PFSK-1 (cell line): ENCODE results near the gene TLNRD1.

Experiments
- FOXP2 ChIP-seq: optimal IDR thresholded peaks from 2 replicates; pipeline ENCODE3; 2011; ENCODE audit warnings: borderline replicate concordance, control low read depth, inconsistent platforms; ENCODE audit not compliant: insufficient read depth; ENCODE audit errors: extremely low read length, extremely low read depth
- POLR2AphosphoS5 ChIP-seq: IDR thresholded peaks from 2 replicates; pipeline ENCODE4 v1.6.1; 2012; ENCODE audit warnings: low read depth, mild to moderate bottlenecking, control low read depth, low read length, moderate library complexity
- SIN3A ChIP-seq: IDR thresholded peaks from 2 replicates; pipeline ENCODE4 v1.6.1; 2012; ENCODE audit warnings: mild to moderate bottlenecking, low read length, moderate library complexity, borderline replicate concordance; ENCODE audit not compliant: insufficient read depth
- TAF1 ChIP-seq: IDR thresholded peaks from 2 replicates; pipeline ENCODE4 v1.6.1; 2012; ENCODE audit warnings: low read length, control low read depth, borderline replicate concordance; ENCODE audit not compliant: insufficient read depth
- TF ChIP-seq, protein P1 (sequence below), 2 experiments: IDR thresholded peaks; 2 replicates each; pipeline versions ENCODE4 v1.6.1 to v1.8.0; 2011 to 2012; ENCODE audit warnings: low read depth in 2 of 2, low read length in 2 of 2, control low read depth in 1 of 2, inconsistent platforms in 1 of 2, mild to moderate bottlenecking in 1 of 2, moderate library complexity in 1 of 2; ENCODE audit not compliant: insufficient read depth in 1 of 2

The TLNRD1 gene

DNA sequence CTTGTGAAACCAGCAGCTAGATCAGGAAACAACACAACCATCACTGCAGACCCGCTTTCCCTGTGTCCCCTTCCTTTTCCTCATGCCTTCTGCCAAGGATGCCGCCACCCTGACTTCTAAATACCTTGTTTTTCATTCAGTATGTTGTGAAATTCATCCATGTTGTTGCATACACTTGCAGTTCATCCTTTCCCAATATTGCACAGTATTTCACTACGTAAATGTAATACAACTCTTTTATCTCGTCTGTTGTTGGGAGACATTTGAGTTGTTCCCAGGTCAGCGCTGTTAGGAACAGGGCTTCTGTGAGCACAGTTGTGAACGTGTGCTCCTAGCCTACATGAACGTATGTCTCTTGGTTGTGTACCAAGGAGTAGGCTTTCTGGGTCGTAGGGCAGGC is 24.2 kb downstream of the TLNRD1 start:
- no peak for TF ChIP-seq SIN3A
- TF ChIP-seq POLR2AphosphoS5: no peak
- TF ChIP-seq TAF1: no peak
- TF ChIP-seq FOXP2: no peak

DNA sequence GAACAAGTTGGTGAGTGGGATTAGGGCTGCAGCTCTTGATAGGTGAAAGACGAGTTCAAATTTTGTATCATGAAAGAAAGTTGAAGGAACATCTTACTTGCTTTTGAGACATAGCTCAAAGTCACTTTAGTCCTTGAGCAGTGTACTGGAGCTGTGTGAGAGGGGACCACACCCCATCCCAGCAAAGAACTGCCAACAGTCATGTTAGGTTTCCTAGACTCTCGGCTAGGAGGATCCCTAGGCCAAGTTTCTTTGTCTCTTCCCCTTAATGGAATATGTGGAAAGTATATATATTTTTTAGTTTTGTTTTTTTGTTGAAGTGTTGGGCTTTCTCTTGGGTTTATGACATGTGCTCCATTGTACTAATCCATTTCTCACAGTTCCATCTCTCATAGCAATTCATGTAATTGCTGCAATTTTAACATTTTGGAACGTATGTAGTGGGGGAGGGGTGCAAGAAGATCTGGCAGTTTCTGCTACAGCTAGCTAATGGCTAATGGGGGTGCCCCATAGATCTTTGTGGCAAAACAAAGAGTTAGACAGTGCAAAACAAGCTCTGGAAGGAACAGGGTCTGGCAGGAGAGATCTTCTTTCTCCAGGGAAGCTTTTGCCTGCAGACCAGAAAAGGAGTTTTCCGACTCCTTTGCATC is 25.1 kb downstream of the TLNRD1 start:
- TF ChIP-seq, protein P1, sequence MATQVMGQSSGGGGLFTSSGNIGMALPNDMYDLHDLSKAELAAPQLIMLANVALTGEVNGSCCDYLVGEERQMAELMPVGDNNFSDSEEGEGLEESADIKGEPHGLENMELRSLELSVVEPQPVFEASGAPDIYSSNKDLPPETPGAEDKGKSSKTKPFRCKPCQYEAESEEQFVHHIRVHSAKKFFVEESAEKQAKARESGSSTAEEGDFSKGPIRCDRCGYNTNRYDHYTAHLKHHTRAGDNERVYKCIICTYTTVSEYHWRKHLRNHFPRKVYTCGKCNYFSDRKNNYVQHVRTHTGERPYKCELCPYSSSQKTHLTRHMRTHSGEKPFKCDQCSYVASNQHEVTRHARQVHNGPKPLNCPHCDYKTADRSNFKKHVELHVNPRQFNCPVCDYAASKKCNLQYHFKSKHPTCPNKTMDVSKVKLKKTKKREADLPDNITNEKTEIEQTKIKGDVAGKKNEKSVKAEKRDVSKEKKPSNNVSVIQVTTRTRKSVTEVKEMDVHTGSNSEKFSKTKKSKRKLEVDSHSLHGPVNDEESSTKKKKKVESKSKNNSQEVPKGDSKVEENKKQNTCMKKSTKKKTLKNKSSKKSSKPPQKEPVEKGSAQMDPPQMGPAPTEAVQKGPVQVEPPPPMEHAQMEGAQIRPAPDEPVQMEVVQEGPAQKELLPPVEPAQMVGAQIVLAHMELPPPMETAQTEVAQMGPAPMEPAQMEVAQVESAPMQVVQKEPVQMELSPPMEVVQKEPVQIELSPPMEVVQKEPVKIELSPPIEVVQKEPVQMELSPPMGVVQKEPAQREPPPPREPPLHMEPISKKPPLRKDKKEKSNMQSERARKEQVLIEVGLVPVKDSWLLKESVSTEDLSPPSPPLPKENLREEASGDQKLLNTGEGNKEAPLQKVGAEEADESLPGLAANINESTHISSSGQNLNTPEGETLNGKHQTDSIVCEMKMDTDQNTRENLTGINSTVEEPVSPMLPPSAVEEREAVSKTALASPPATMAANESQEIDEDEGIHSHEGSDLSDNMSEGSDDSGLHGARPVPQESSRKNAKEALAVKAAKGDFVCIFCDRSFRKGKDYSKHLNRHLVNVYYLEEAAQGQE (IDR thresholded peaks at IDR 0.05; ENCODE audit: insufficient read depth in 1 of 2, low read depth in 2 of 2, low read length in 2 of 2): no peak
- no peak for TF ChIP-seq FOXP2
- TF ChIP-seq SIN3A: no peak
- TF ChIP-seq POLR2AphosphoS5: no peak
- TF ChIP-seq TAF1: no peak

DNA sequence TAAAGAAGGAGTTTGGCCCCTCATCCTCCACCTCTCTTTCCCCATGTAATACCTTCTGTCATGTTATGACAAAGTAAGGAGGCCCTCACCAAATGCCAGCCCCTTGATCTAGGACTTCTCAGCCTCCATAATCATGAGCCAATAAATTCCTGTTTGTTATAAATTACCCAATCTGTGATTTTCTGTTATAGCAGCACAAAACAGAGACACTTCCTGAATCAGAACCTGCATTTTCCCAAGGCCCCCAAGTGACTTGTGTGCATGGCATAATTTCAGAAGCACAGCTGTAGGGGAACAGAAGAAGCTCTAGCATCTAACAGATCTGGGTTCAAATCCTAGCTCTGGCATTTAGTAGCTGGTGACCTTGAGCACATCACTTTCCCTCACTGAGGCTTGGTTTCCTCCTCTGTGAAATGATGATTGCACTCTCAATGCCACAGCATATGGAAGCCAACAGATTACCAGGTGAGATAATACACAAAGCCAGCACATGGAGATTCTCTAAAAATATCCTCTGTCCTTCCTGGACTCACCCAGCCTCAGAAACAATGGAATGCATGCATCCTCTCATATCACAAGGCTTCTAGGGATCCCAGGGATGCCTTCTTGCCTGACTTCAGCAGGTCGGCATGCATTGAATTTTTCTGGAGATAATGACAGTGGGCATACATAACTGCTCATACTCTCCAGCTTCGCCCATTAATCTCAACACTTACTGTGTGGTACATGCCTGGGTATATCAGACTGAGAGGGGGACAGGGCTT is 26.3 kb downstream of the TLNRD1 start:
- no peak for TF ChIP-seq POLR2AphosphoS5
- TF ChIP-seq FOXP2: no peak
- TF ChIP-seq SIN3A: no peak
- no peak for TF ChIP-seq TAF1
- TF ChIP-seq, protein P1 (IDR thresholded peaks at IDR 0.05; ENCODE audit: insufficient read depth in 1 of 2, low read depth in 2 of 2, low read length in 2 of 2): no peak

DNA sequence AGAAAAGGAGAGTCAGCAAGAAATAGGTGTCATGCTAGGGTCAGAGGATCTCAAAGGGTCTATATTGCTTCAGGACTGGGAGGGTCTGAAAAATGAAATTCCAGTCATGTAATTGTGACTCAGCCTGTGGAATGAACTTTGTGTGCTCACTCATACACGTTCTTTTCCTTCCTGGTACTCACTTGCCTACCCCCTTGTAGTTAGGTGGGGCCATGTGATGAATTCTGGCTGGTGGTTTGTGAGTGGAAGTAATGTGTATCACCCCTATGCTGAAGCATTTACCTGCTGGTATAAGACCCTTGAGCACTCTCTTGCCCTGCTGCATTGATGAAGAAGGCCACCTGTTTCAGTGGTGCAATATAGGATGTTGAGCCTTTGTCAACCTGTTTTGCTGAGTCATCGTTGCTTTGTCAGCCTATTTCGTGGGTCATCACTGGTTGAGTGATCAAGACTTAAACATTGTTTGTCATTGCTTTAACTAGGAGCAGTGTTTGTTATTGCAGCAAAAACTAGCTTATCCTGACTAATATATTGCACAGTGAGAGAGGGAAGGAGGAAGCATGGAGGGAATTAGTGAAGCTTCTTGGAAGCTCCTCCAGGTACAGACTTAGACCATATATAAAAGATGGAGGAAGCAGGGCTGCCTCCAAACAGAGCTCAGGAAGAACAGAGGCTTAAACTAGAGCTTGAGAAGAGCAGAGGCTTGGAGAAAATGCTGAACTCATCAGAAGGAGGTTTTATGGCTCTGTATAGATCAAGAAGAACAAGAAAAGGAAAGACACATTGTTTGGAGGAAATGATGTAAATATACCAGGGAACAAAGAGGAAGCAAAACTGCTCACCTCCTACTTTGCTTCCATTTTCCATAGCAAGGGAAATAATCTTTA is 28.9 kb downstream of the TLNRD1 start:
- TF ChIP-seq, protein P1 (IDR thresholded peaks at IDR 0.05; ENCODE audit: insufficient read depth in 1 of 2, low read depth in 2 of 2, low read length in 2 of 2): no peak
- TF ChIP-seq POLR2AphosphoS5 (no peak), SIN3A (no peak), TAF1 (no peak), FOXP2 (no peak)

DNA sequence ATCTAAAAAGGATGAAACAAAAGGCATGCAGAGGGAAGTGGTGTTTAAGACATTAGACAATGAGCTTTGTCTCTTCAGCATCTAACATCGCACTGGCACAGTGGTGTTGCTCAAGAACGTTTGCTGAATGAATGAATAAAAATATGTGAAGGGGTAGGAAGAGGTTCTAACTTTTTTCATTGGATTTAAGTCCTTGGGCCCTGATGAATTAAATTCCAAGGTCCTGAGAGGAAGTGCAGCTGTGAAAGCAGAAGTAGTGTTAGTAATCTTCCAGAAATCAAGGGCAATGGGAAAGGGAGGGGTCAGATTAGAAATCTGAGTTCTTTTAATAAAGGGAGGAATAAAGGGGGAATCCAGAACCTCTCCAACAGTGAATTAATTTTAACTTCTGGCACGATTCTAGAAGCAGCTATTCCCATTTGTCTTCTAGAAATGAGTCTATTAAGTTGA is 29.6 kb downstream of the TLNRD1 start:
- TF ChIP-seq TAF1 (no peak), POLR2AphosphoS5 (no peak), SIN3A (no peak), FOXP2 (no peak)
- TF ChIP-seq, protein P1 (IDR thresholded peaks at IDR 0.05; ENCODE audit: insufficient read depth in 1 of 2, low read depth in 2 of 2, low read length in 2 of 2): no peak
